Fibroblast of lung (primary cell): ENCODE measurements around the gene SHISA9. TPM values are rescaled to one million over a fixed set of nuclear protein-coding genes. Genes with fewer than 3 reads are reported as not detected.

Experiments
- DNase-seq, 2 donors: peaks; one replicate each; pipeline versions ENCODE4 v3.0.0 to v3.0.0-alpha.2; 2010; ENCODE audit warnings: low read depth in 2 of 2
- H2AFZ ChIP-seq: 2 replicates; pipeline ENCODE4 v1.5.1; 2012; ENCODE audit warnings: low read length, control low read depth, inconsistent platforms
- H3K27ac ChIP-seq: 2 replicates; pipeline ENCODE4 v1.5.1; 2011; ENCODE audit warnings: low read length, control low read depth; ENCODE audit not compliant: insufficient read depth
- H3K27me3 ChIP-seq: 2 replicates; pipeline ENCODE4 v1.5.1; 2011; ENCODE audit warnings: mild to moderate bottlenecking, low read length; ENCODE audit not compliant: control insufficient read depth, insufficient read depth
- H3K36me3 ChIP-seq: 2 replicates; pipeline ENCODE4 v1.5.1; 2011; ENCODE audit warnings: low read length; ENCODE audit not compliant: control insufficient read depth, insufficient read depth
- H3K4me1 ChIP-seq: 2 replicates; pipeline ENCODE4 v1.5.1; 2011; ENCODE audit warnings: low read length; ENCODE audit not compliant: control insufficient read depth, insufficient read depth; ENCODE audit errors: extremely low read depth
- H3K4me2 ChIP-seq: 2 replicates; pipeline ENCODE4 v1.5.1; 2011; ENCODE audit warnings: low read length, control low read depth; ENCODE audit not compliant: insufficient read depth; ENCODE audit errors: extremely low read depth
- H3K4me3 ChIP-seq, 4 experiments: fragments of 200-600 bp in 1 of 4; sonication (generic) in 1 of 4; replicated peaks in 1 of 4; 2 replicates each; pipeline ENCODE4 v1.5.1; 2011 to 2016; ENCODE audit warnings: low read length in 4 of 4, low read depth in 3 of 4, mild to moderate bottlenecking in 3 of 4, control low read depth in 2 of 4, inconsistent platforms in 1 of 4, mixed read lengths in 1 of 4; ENCODE audit not compliant: insufficient read depth in 1 of 4; ENCODE audit errors: control extremely low read depth in 1 of 4
- H3K79me2 ChIP-seq: 2 replicates; pipeline ENCODE4 v1.5.1; 2012; ENCODE audit warnings: mild to moderate bottlenecking, low read length, inconsistent platforms; ENCODE audit not compliant: control insufficient read depth, insufficient read depth
- H3K9ac ChIP-seq: 2 replicates; pipeline ENCODE4 v1.5.1; 2011; ENCODE audit warnings: mild to moderate bottlenecking, low read length, control low read depth; ENCODE audit not compliant: insufficient read depth
- H3K9me3 ChIP-seq: 2 replicates; pipeline ENCODE4 v1.5.1; 2012; ENCODE audit warnings: low read depth, low read length; ENCODE audit not compliant: control insufficient read depth, insufficient read depth
- H4K20me1 ChIP-seq: 2 replicates; pipeline ENCODE4 v1.5.1; 2011; ENCODE audit warnings: low read length; ENCODE audit not compliant: control insufficient read depth, insufficient read depth; ENCODE audit errors: extremely low read depth
- CTCF ChIP-seq, 2 donors: IDR thresholded peaks in 1 of 2; conservative IDR thresholded peaks in 1 of 2; 1 replicate in 1 of 2; 2 replicates in 1 of 2; pipeline ENCODE4 v1.5.1; 2011 to 2012; ENCODE audit warnings: low read length in 2 of 2, control low read depth in 1 of 2, inconsistent platforms in 1 of 2, low read depth in 1 of 2, mild to moderate bottlenecking in 1 of 2
- EZH2 ChIP-seq: IDR thresholded peaks from 2 replicates; pipeline ENCODE4 v1.5.1; 2012; ENCODE audit warnings: low read length, control low read depth, mild to moderate bottlenecking; ENCODE audit errors: missing control alignments
- polyA plus RNA-seq, 2 donors: library from polyadenylated mRNA; depleted of rRNA in 1 of 2; stranded (reverse) in 1 of 2; unstranded in 1 of 2; fragments of >200 nt; gene quantifications; 2 replicates each; pipeline ENCODE4 v1.2.1, GENCODE V29; 2011 to 2012; ENCODE audit warnings: missing spikeins in 1 of 2
- total RNA-seq: library from RNA; depleted of rRNA; stranded (reverse); fragments of >200 nt; gene quantifications from 2 replicates; pipeline ENCODE4 v1.2.1, GENCODE V29; 2014

SHISA9 gene
- total and polyA plus RNA-seq, 2 donors (not counting 1 experiment from before 2014, with no cell fraction given): not detected

GRCh38 chr16:12868169-12868568, 33.2 kb upstream of the SHISA9 start:
- Histone ChIP-seq H2AFZ (no peak overlapping the region), H3K4me3 (no peak overlapping the region), H3K9ac (no peak overlapping the region), H3K36me3 (no peaks in the 10 kb centered on the region), H3K79me2 (no peaks in the 10 kb centered on the region), H3K4me1 (no peaks in the 10 kb centered on the region), H3K4me2 (no peak overlapping the region), H4K20me1 (no peaks in the 10 kb centered on the region), H3K27ac (no peak overlapping the region), H3K9me3 (no peaks in the 10 kb centered on the region), H3K27me3 (no peaks in the 10 kb centered on the region)
- no peak for DNase-seq
- TF ChIP-seq EZH2: no peak
- no peak for TF ChIP-seq CTCF (conservative IDR thresholded peaks at IDR 0.05 in 1 of 2, IDR thresholded peaks at IDR 0.05 in 1 of 2; ENCODE audit: low read depth in 1 of 2, low read length in 2 of 2)

DNA sequence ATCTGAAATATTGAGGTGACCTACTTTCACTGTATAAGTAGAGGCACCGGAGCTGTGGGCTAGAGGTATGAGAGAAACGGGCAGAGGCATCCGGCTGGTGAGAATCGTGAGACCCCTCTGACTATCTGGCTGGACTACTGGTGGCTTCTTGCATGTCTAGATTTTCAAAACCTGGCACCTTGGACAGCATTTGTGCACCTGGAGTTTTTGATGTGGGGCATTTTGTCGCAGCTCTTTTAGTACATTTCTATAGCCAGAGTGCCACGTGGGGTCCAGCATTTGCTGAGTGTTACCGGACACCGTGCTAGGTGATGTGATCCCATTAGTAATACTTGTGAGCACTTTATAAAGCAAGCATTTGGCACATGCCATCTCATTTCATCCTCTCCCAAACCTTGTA, 32.6 kb upstream of the SHISA9 start:
- Histone ChIP-seq H3K27me3 (no peaks in the 10 kb centered on the region), H3K4me1 (no peaks in the 10 kb centered on the region), H4K20me1 (no peaks in the 10 kb centered on the region), H3K27ac (no peak overlapping the region), H3K79me2 (no peaks in the 10 kb centered on the region), H3K9me3 (no peaks in the 10 kb centered on the region), H2AFZ (no peak overlapping the region), H3K36me3 (no peaks in the 10 kb centered on the region), H3K4me3 (no peak overlapping the region), H3K4me2 (no peak overlapping the region), H3K9ac (no peak overlapping the region)
- DNase-seq: no peak
- TF ChIP-seq CTCF (conservative IDR thresholded peaks at IDR 0.05 in 1 of 2, IDR thresholded peaks at IDR 0.05 in 1 of 2; ENCODE audit: low read depth in 1 of 2, low read length in 2 of 2): no peak

DNA sequence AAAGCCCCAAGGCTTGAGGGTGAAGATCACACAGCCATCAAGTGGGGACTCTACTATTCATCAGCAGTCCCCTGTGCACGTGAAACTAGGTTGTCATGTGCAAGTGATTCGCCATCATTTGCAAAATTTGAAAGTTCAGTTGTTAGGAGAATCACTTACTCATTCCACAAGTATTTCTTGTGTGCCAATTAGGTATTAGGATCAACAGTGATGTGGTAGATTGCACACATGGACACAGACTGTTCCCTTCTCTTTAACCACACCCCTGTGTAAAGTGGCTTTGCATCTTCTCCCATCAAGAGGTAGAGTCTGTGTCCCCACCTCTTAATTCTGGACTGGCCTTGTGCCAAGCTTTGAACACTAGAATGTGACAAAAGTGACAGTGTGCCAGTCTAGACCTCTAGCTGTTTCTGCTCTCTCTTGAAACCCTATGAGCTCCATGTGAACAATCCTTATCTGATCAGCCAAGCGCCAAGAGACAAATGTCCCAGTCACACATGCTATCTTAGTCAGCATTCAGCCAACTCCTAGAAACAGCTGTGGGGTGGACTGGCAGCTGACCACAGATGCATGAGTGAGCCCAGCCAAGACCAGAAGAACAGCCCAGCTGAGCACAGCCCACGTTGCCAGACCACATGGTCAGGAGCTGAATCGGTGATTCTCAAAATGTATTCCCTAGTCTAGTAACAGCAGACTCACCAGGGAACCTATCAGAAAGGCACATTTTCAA, 31.5 kb upstream of the SHISA9 start:
- no peak for DNase-seq
- no peaks in the 10 kb centered on the region for H3K9me3 ChIP-seq

More for the DNA sequence above, 31.5 kb upstream of the SHISA9 start:
- TF ChIP-seq EZH2 (no peak), CTCF (conservative IDR thresholded peaks at IDR 0.05 in 1 of 2, IDR thresholded peaks at IDR 0.05 in 1 of 2; ENCODE audit: low read depth in 1 of 2, low read length in 2 of 2) (no peak)
- H3K27ac ChIP-seq: no peak overlapping the region
- H4K20me1 ChIP-seq: no peaks in the 10 kb centered on the region
- no peak overlapping the region for H3K4me2 ChIP-seq
- no peaks in the 10 kb centered on the region for H3K27me3 ChIP-seq
- H3K4me3 ChIP-seq: no peak overlapping the region
- H3K4me1 ChIP-seq: no peaks in the 10 kb centered on the region
- H3K79me2 ChIP-seq: no peaks in the 10 kb centered on the region
- no peaks in the 10 kb centered on the region for H3K36me3 ChIP-seq
- no peak overlapping the region for H3K9ac ChIP-seq
- no peak overlapping the region for H2AFZ ChIP-seq
